K562 (cell line): ENCODE data around the gene MYL6B. TPM values are rescaled to one million over a fixed set of nuclear protein-coding genes. Genes with fewer than 3 reads are reported as not detected.
A peak's percentile ranks its signal among the peaks of the same experiment; 100 is the strongest.

Experiments
- BRD9 ChIP-seq: fragments of 450-650 bp; IDR thresholded peaks from 2 replicates; pipeline ENCODE4 v1.6.1; 2018; ENCODE audit warnings: low read depth; ENCODE audit not compliant: partially characterized antibody
- EP400 ChIP-seq: fragments of 450-650 bp; IDR thresholded peaks from 2 replicates; pipeline ENCODE4 v1.6.1; 2017; ENCODE audit warnings: antibody characterized with exemption, mild to moderate bottlenecking, moderate library complexity
- FIP1L1 ChIP-seq: fragments of 200-400 bp; formaldehyde crosslinking; IDR thresholded peaks from 2 replicates; pipeline ENCODE4 v1.6.1; 2018; ENCODE audit warnings: mild to moderate bottlenecking, low read depth, low read length; ENCODE audit not compliant: poor library complexity, severe bottlenecking
- HIVEP1 ChIP-seq: fragments of 250-450 bp; sonication (Bioruptor Pico); IDR thresholded peaks from 2 replicates; pipeline ENCODE4 v1.4.0; 2020; ENCODE audit warnings: mild to moderate bottlenecking
- HNRNPL ChIP-seq: fragments of 200-400 bp; formaldehyde crosslinking; IDR thresholded peaks from 2 replicates; pipeline ENCODE4 v1.6.1; 2017; ENCODE audit warnings: low read depth, mild to moderate bottlenecking, low read length
- PCBP1 ChIP-seq: fragments of 200-400 bp; formaldehyde crosslinking; IDR thresholded peaks from 2 replicates; pipeline ENCODE4 v1.6.1; 2018; ENCODE audit warnings: mild to moderate bottlenecking, low read depth, low read length; ENCODE audit not compliant: poor library complexity, severe bottlenecking
- RBFOX2 ChIP-seq: fragments of 200-400 bp; formaldehyde crosslinking; IDR thresholded peaks from 2 replicates; pipeline ENCODE4 v1.6.1; 2017; ENCODE audit warnings: low read depth, mild to moderate bottlenecking, low read length, moderate library complexity
- RBM22 ChIP-seq: fragments of 200-400 bp; formaldehyde crosslinking; IDR thresholded peaks from 2 replicates; pipeline ENCODE4 v1.6.1; 2018; ENCODE audit warnings: low read length, low read depth; ENCODE audit not compliant: poor library complexity, severe bottlenecking
- REST ChIP-seq, 2 experiments: fragments of 450-650 bp; formaldehyde crosslinking in 1 of 2; IDR thresholded peaks; 2 replicates each; pipeline versions ENCODE4 v1.4.0 to v1.6.1; 2014 to 2020; ENCODE audit warnings: mild to moderate bottlenecking in 2 of 2, borderline replicate concordance in 1 of 2, low read depth in 1 of 2
- SMARCC2 ChIP-seq: fragments of 450-650 bp; IDR thresholded peaks from 2 replicates; pipeline ENCODE4 v1.6.1; 2017; ENCODE audit warnings: antibody characterized with exemption, moderate library complexity, mild to moderate bottlenecking, low read depth
- TEAD1 ChIP-seq, 2 experiments: fragments of 450-650 bp in 1 of 2; sonication (generic) in 1 of 2; formaldehyde crosslinking; IDR thresholded peaks; 2 replicates each; pipeline versions ENCODE4 v1.4.0 to v1.8.0; 2020 to 2022; ENCODE audit warnings: mild to moderate bottlenecking in 2 of 2, missing genetic modification reagents in 1 of 2
- ZBTB17 ChIP-seq: fragments of 450-650 bp; formaldehyde crosslinking; IDR thresholded peaks from 2 replicates; pipeline ENCODE4 v1.4.0; 2020; ENCODE audit warnings: mild to moderate bottlenecking
- ZBTB8A ChIP-seq: fragments of 450-650 bp; IDR thresholded peaks from 2 replicates; pipeline ENCODE4 v1.6.1; 2018; ENCODE audit warnings: mild to moderate bottlenecking, moderate library complexity; ENCODE audit not compliant: partially characterized antibody
- ZBTB9 ChIP-seq: fragments of 450-650 bp; formaldehyde crosslinking; IDR thresholded peaks from 2 replicates; pipeline ENCODE4 v1.4.0; 2020; ENCODE audit warnings: mild to moderate bottlenecking, moderate library complexity
- ZKSCAN1 ChIP-seq: fragments of 150-350 bp; IDR thresholded peaks from 2 replicates; pipeline ENCODE4 v1.6.1; 2016; ENCODE audit warnings: low read depth, low read length
- ZNF24 ChIP-seq: fragments of 450-650 bp; IDR thresholded peaks from 2 replicates; pipeline ENCODE4 v1.6.1; 2016
- ZNF431 ChIP-seq: sonication (generic); formaldehyde crosslinking; IDR thresholded peaks from 2 replicates; pipeline ENCODE4 v1.8.0; 2022; ENCODE audit warnings: mild to moderate bottlenecking, missing genetic modification reagents
- ZNF707 ChIP-seq: fragments of 250-450 bp; sonication (Bioruptor Pico); conservative IDR thresholded peaks from 2 replicates; pipeline ENCODE4 v1.8.0; 2022; ENCODE audit warnings: inconsistent platforms, mild to moderate bottlenecking, moderate library complexity
- polyA plus RNA-seq, 8 experiments: library from polyadenylated mRNA; depleted of rRNA in 4 of 8; stranded (reverse) in 5 of 8; unstranded in 3 of 8; fragments of >200 nt; fragmentation: Nextera tagmentation in 2 of 8; fragmentation: Illumina TruSeq in 1 of 8; extraction: Ambion mirVana in 2 of 8; extraction: Trizol in 1 of 8; gene quantifications; 2 replicates each; pipeline versions ENCODE4 v1.2.1 to v1.2.3, GENCODE V29; 2011 to 2014; ENCODE audit warnings: inconsistent platforms in 1 of 8, missing spikeins in 1 of 8
- total RNA-seq, 7 experiments: library from RNA; depleted of rRNA in 6 of 7; stranded (reverse); fragments of >200 nt in 6 of 7; fragmentation: Illumina TruSeq in 2 of 7; extraction: Trizol in 2 of 7; gene quantifications; 2 replicates each; pipeline versions ENCODE4 v1.2.1 to v1.2.3, GENCODE V29; 2011 to 2021; ENCODE audit warnings: low replicate concordance in 1 of 7

MYL6B gene
- total and polyA plus RNA-seq, 9 of the 15 experiments (the other 6 are each of a cell fraction or from before 2014, with no cell fraction given) = 42.8 to 77.3 (median 68.6) TPM

GRCh38 chr12:56129206-56129941, 23.0 kb upstream of the MYL6B start (continued):
- peak in 1 of 2 experiments; percentile 23; a peak in 1 of 4 replicates for TF ChIP-seq TEAD1 (CRISPR knock-in tag; IDR thresholded peaks at IDR 0.05)
- peak; percentile 91 for TF ChIP-seq FIP1L1
- TF ChIP-seq RBM22 = peak; percentile 56
- peak; percentile 35; the same call in 1 of the 2 replicates for TF ChIP-seq SMARCC2
- peak; percentile 55 for TF ChIP-seq PCBP1
- TF ChIP-seq REST (IDR thresholded peaks at IDR 0.05; ENCODE audit: borderline replicate concordance) = no peak
- 0 out of 2 replicates have a peak, but pooled peaks have one; percentile 49 for TF ChIP-seq REST (CRISPR knock-in tag; IDR thresholded peaks at IDR 0.05; ENCODE audit: low read depth)
- peak; percentile 10; the same call in 1 of the 2 replicates for TF ChIP-seq ZNF24
- peak; percentile 86 for TF ChIP-seq RBFOX2
- no peak for TF ChIP-seq HIVEP1 (CRISPR knock-in tag)
- TF ChIP-seq ZKSCAN1 = no peak
- 0 out of 2 replicates have a peak, but pooled peaks have one; percentile 10 for TF ChIP-seq ZNF707
- 0 out of 2 replicates have a peak, but pooled peaks have one; percentile 24 for TF ChIP-seq ZNF431 (CRISPR knock-in tag)
- peak; percentile 89 for TF ChIP-seq HNRNPL
- TF ChIP-seq ZBTB17 (CRISPR knock-in tag) = 0 out of 2 replicates have a peak, but pooled peaks have one; percentile 38
- no peak for TF ChIP-seq ZBTB8A
- TF ChIP-seq EP400 = peak; percentile 68
- peak; percentile 15 for TF ChIP-seq BRD9
- no peak for TF ChIP-seq ZBTB9 (CRISPR knock-in tag)
